Right lobe of liver (tissue), 6 donors: ENCODE measurements around the gene PLXNA4. TPM values are rescaled to one million over a fixed set of nuclear protein-coding genes. Genes with fewer than 3 reads are reported as not detected.

Source experiments
- ATAC-seq, 4 donors: fragments of 200-7000 bp; cut with Tn5 transposase; one replicate each; pipeline ENCODE4 v1.9.1; 2020; ENCODE audit warnings: mild to moderate bottlenecking in 4 of 4, moderate library complexity in 4 of 4
- DNase-seq, 3 donors: peaks; one replicate each; pipeline ENCODE4 v3.0.0-alpha.2; 2020
- H3K27ac ChIP-seq, 3 donors: fragments of 200-600 bp; one replicate each; pipeline ENCODE4 v1.8.0; 2022
- H3K27me3 ChIP-seq, 2 donors: fragments of 200-600 bp; one replicate each; pipeline ENCODE4 v1.8.0; 2022
- H3K36me3 ChIP-seq, 4 donors: fragments of 200-600 bp; sonication (generic) in 1 of 4; one replicate each; pipeline versions ENCODE4 v1.5.1 to v1.8.0; 2017 to 2022; ENCODE audit warnings: control low read depth in 1 of 4
- H3K4me1 ChIP-seq, 4 donors: fragments of 200-600 bp; sonication (generic) in 1 of 4; one replicate each; pipeline versions ENCODE4 v1.5.1 to v1.8.0; 2017 to 2022; ENCODE audit warnings: control low read depth in 1 of 4
- H3K4me3 ChIP-seq, 3 donors: fragments of 200-600 bp; one replicate each; pipeline ENCODE4 v1.8.0; 2022
- H3K9me3 ChIP-seq, 4 donors: fragments of 200-600 bp; sonication (generic) in 1 of 4; one replicate each; pipeline versions ENCODE4 v1.5.1 to v1.8.0; 2017 to 2022; ENCODE audit warnings: control low read depth in 1 of 4
- CTCF ChIP-seq, 4 donors: fragments of 200-600 bp in 3 of 4; fragments of 450-650 bp in 1 of 4; IDR thresholded peaks; one replicate each; pipeline versions ENCODE4 v1.5.1 to v1.8.0; 2016 to 2022; ENCODE audit warnings: antibody characterized with exemption in 4 of 4, mild to moderate bottlenecking in 2 of 4
- POLR2A ChIP-seq: fragments of 450-650 bp; IDR thresholded peaks from one replicate; pipeline ENCODE4 v1.6.1; 2017; ENCODE audit warnings: antibody characterized with exemption, mild to moderate bottlenecking
- WGBS: methylation state at CpG from one replicate; pipeline ENCODE4 v1.1.6; 2018; ENCODE audit warnings: low coverage, low lambda C conversion rate; ENCODE audit not compliant: insufficient coverage; ENCODE audit errors: missing lambda C conversion rate; 5-methylcytosine and 5-hydroxymethylcytosine counted together
- intact Hi-C, 2 donors: fragments of 100-400 bp; cut with DNase I; formaldehyde crosslinking; loops; one replicate each; pipeline versions ENCODE4 v1.11.2 to v1.14.1; 2022
- total RNA-seq, 6 experiments: library from RNA; depleted of rRNA in 2 of 6; stranded (reverse); fragments of >200 nt in 2 of 6; fragmentation: NEBNext Ultra II Directional in 3 of 6; extraction: Animal tissue kit (Norgen Biotek cat#: 25700) in 3 of 6; gene quantifications; one replicate each; pipeline versions ENCODE4 v1.1.0 to v1.2.4, GENCODE V29; 2016 to 2023
- donor health status: DM: no; HTN: yes; CAD: no.
- donor health status: DM: no; HTN: no; CAD: no.
- donor health status: DM: no; HTN: no; CAD: no.
- donor health status: DM: no; HTN: yes; CAD: no.
- donor health status: DM: no; HTN: yes; CAD: no.

The PLXNA4 gene
- total RNA-seq, 6 experiments from 2014 or later, result 0.17 to 0.90 (median 0.30) TPM

GRCh38 chr7:132420527-132420926 is 155.7 kb downstream of the PLXNA4 start:
- WGBS, result 100% methylated on average over 2 of the region's 2 CpGs
- TF ChIP-seq POLR2A (no peak), CTCF (IDR thresholded peaks at IDR 0.05) (no peak)
- intact Hi-C loops, result no loop called here

GRCh38 chr7:132419542-132419941 is 156.7 kb downstream of the PLXNA4 start:
- WGBS, result 40% methylated on average over 2 of the region's 2 CpGs
- no peak for TF ChIP-seq CTCF (IDR thresholded peaks at IDR 0.05)
- TF ChIP-seq POLR2A, result no peak
- H3K27me3 ChIP-seq, result no peaks in the 10 kb centered on the region
- no peaks in the 10 kb centered on the region for H3K36me3 ChIP-seq
- ATAC-seq (no peak), DNase-seq (no peak)
- H3K4me3 ChIP-seq, result no peak overlapping the region
- H3K4me1 ChIP-seq, result peaks cover 0 to 8% (median 4%) of the 10 kb centered on the region in 4 donors
- no peaks in the 10 kb centered on the region for H3K9me3 ChIP-seq
- intact Hi-C loops, result no loop called here
- no peak overlapping the region for H3K27ac ChIP-seq

More at GRCh38 chr7:132420527-132420926, 155.7 kb downstream of the PLXNA4 start:
- Histone ChIP-seq H3K27ac (no peak overlapping the region), H3K4me1 (peaks cover 0 to 11% (median 4%) of the 10 kb centered on the region in 4 donors), H3K36me3 (no peaks in the 10 kb centered on the region), H3K9me3 (no peaks in the 10 kb centered on the region), H3K27me3 (no peaks in the 10 kb centered on the region), H3K4me3 (no peak overlapping the region)
- ATAC-seq (no peak), DNase-seq (no peak)

- ATAC-seq (no peak), DNase-seq (no peak)
- 60% methylated on average over 5 of the region's 6 CpGs for WGBS
- intact Hi-C loops, result no loop called here
- no peaks in the 10 kb centered on the region for H3K36me3 ChIP-seq
- no peaks in the 10 kb centered on the region for H3K27me3 ChIP-seq
- TF ChIP-seq CTCF (IDR thresholded peaks at IDR 0.05) (no peak), POLR2A (no peak)
- H3K4me1 ChIP-seq, result peaks cover 0 to 2% (median under 1%) of the 10 kb centered on the region in 4 donors
- H3K27ac ChIP-seq, result no peak overlapping the region
- H3K9me3 ChIP-seq, result no peaks in the 10 kb centered on the region
- no peak overlapping the region for H3K4me3 ChIP-seq
These were observed 157.4 kb downstream of the PLXNA4 start for GRCh38 chr7:132418840-132419239.

GRCh38 chr7:132417103-132417906 is 159.0 kb downstream of the PLXNA4 start:
- intact Hi-C loops, result no loop called here

More at GRCh38 chr7:132417103-132417906, 159.0 kb downstream of the PLXNA4 start:
- no peak overlapping the region for H3K4me3 ChIP-seq
- no peaks in the 10 kb centered on the region for H3K9me3 ChIP-seq
- ATAC-seq (no peak), DNase-seq (no peak)
- H3K4me1 ChIP-seq, result no peaks in the 10 kb centered on the region
- 65% methylated on average over 7 of the region's 9 CpGs for WGBS
- H3K27me3 ChIP-seq, result no peaks in the 10 kb centered on the region
- TF ChIP-seq CTCF (IDR thresholded peaks at IDR 0.05) (no peak), POLR2A (no peak)
- H3K27ac ChIP-seq, result no peak overlapping the region
- no peaks in the 10 kb centered on the region for H3K36me3 ChIP-seq
